Measurements from ENCODE around the gene LSM7. TPM values are rescaled to one million over a fixed set of nuclear protein-coding genes. Genes with fewer than 3 reads are reported as not detected.

Gene LSM7
- total RNA-seq, 4 donors from 2014 or later: 59.8 to 152 (median 109) TPM

DNA sequence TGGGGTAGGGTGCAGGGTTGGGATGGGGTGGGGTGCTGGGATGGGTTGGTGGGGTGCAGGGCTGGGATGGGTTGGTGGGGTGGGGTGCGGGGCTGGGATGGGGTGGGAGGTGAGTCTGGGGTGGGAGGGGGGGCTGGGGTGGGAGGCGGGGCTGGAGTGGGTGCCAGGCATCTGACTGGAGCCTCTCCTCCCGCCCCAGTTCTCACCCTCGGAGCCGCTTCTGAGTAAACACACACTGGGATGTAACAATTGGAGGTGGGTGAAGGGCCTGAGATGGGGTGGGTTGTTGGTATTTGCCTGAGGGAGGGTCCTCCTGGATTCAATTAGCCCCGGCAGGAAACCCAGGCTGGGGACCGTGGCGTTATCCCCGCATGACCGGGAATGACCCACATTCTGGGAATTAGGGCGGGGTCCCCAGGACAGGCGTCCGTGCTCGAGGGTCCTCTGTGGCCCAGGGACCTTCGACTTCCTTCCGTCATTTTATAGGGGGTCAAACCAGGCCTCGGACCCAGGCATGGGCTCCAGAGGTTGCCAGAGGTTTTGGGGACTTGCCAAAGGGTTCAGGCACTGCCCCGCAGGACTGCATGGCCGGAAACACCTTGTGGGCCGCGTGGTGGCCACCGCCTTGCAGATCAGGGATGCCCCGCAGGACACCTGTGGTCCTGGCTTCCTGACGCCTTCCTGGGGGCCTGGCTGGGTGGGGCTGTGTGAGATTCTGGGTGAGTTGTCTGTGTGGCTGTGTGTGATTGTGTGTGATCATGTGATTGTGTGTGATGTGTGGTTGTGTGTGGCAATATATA, 33.1 kb upstream of the LSM7 start:
- H3K36me3 ChIP-seq: no peaks in the 10 kb centered on the region
- H3K4me1 ChIP-seq: no peaks in the 10 kb centered on the region
- H3K9me3 ChIP-seq: no peaks in the 10 kb centered on the region
- H3K27ac ChIP-seq: no peak overlapping the region
- peaks cover 0 to 16% of the 10 kb centered on the region in 2 donors for H3K27me3 ChIP-seq
- no peak overlapping the region for H3K4me3 ChIP-seq
- no peak for DNase-seq
- TF ChIP-seq, protein P1, sequence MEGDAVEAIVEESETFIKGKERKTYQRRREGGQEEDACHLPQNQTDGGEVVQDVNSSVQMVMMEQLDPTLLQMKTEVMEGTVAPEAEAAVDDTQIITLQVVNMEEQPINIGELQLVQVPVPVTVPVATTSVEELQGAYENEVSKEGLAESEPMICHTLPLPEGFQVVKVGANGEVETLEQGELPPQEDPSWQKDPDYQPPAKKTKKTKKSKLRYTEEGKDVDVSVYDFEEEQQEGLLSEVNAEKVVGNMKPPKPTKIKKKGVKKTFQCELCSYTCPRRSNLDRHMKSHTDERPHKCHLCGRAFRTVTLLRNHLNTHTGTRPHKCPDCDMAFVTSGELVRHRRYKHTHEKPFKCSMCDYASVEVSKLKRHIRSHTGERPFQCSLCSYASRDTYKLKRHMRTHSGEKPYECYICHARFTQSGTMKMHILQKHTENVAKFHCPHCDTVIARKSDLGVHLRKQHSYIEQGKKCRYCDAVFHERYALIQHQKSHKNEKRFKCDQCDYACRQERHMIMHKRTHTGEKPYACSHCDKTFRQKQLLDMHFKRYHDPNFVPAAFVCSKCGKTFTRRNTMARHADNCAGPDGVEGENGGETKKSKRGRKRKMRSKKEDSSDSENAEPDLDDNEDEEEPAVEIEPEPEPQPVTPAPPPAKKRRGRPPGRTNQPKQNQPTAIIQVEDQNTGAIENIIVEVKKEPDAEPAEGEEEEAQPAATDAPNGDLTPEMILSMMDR (IDR thresholded peaks at IDR 0.05): no peak
- no peak for TF ChIP-seq POLR2A (IDR thresholded peaks at IDR 0.05)

DNA sequence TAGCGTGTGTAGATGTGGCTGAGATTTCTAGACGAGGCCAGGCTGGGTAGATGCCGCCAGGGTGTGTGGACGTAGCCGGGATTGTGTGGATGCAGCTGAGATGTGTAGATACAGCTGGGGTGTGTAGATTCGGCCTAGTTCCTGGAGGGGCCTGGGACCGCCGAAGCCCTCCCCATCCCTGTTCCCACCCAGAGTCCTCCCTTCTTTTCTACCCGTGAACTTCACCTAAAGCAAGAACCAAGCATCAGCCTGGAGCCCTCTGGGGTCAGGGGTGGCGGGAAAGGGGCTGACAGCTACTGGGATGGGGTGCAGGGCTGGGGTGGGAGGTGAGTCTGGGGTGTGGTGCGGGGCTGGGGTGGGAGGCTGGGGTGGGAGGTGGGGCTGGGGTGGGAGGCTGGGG, 32.4 kb upstream of the LSM7 start:
- Histone ChIP-seq H3K27me3 (peaks cover 0 to 16% of the 10 kb centered on the region in 2 donors), H3K36me3 (no peaks in the 10 kb centered on the region), H3K27ac (no peak overlapping the region), H3K4me1 (no peaks in the 10 kb centered on the region), H3K9me3 (no peaks in the 10 kb centered on the region), H3K4me3 (no peak overlapping the region)
- no peak for DNase-seq
- TF ChIP-seq, protein P1 (IDR thresholded peaks at IDR 0.05): no peak
- TF ChIP-seq POLR2A (IDR thresholded peaks at IDR 0.05): no peak

- H3K27me3 ChIP-seq: peaks cover 0 to 16% of the 10 kb centered on the region in 2 donors
Observed at GRCh38 chr19:2359992-2360685, 31.8 kb upstream of the LSM7 start, which contains the start of gene TMPRSS9. Gene TMPRSS9, plus strand, starts transcription at chr19:2360265. Its CDS starts 29,521 bp downstream, at chr19:2389786.

GRCh38 chr19:2358548-2359173, 30.3 kb upstream of the LSM7 start:
- DNase-seq: peak in 2 of 3 donors; percentile 44
- Histone ChIP-seq H3K27ac (no peak overlapping the region), H3K9me3 (no peaks in the 10 kb centered on the region), H3K36me3 (peaks cover 0 to 13% (median 0%) of the 10 kb centered on the region in 3 donors), H3K4me1 (no peaks in the 10 kb centered on the region), H3K27me3 (peaks cover 0 to 16% of the 10 kb centered on the region in 2 donors), H3K4me3 (no peak overlapping the region)
- no peak for TF ChIP-seq POLR2A (IDR thresholded peaks at IDR 0.05)
- TF ChIP-seq, protein P1 (IDR thresholded peaks at IDR 0.05): no peak

More at GRCh38 chr19:2359992-2360685, 31.8 kb upstream of the LSM7 start, which contains the start of gene TMPRSS9:
- Histone ChIP-seq H3K4me1 (no peaks in the 10 kb centered on the region), H3K36me3 (no peaks in the 10 kb centered on the region), H3K9me3 (no peaks in the 10 kb centered on the region), H3K27ac (no peak within 1 kb of the TSS), H3K4me3 (no peak within 1 kb of the TSS)
- TF ChIP-seq, protein P1 (IDR thresholded peaks at IDR 0.05): no peak
- TF ChIP-seq POLR2A (IDR thresholded peaks at IDR 0.05): no peak
- no peak for DNase-seq

- TF ChIP-seq, protein P1 (IDR thresholded peaks at IDR 0.05): no peak
- TF ChIP-seq POLR2A (IDR thresholded peaks at IDR 0.05): no peak
- Histone ChIP-seq H3K4me1 (no peaks in the 10 kb centered on the region), H3K27me3 (peaks cover 0 to 16% of the 10 kb centered on the region in 2 donors), H3K4me3 (no peak overlapping the region), H3K9me3 (no peaks in the 10 kb centered on the region), H3K36me3 (peaks cover 0 to 25% (median 0%) of the 10 kb centered on the region in 3 donors), H3K27ac (no peak overlapping the region)
- DNase-seq: no peak
Observed at GRCh38 chr19:2357279-2358206, 29.2 kb upstream of the LSM7 start.
